Spinal cord (tissue), 10 donors: ENCODE data around the gene RLIM. TPM values are rescaled to one million over a fixed set of nuclear protein-coding genes. Genes with fewer than 3 reads are reported as not detected.

Source experiments
- DNase-seq, 6 donors: peaks; one replicate each; pipeline versions ENCODE4 v3.0.0 to v3.0.0-alpha.2; 2013 to 2015; ENCODE audit warnings: low spot score in 6 of 6, low read depth in 4 of 6
- H3K27ac ChIP-seq: one replicate; pipeline ENCODE4 v1.5.1; 2013; ENCODE audit warnings: low read depth, low read length, control low read depth
- H3K27me3 ChIP-seq: one replicate; pipeline ENCODE4 v1.6.1; 2013; ENCODE audit warnings: low read length; ENCODE audit not compliant: control insufficient read depth, insufficient read depth
- H3K36me3 ChIP-seq: one replicate; pipeline ENCODE4 v1.6.1; 2013; ENCODE audit warnings: low read length; ENCODE audit not compliant: control insufficient read depth, insufficient read depth
- H3K4me1 ChIP-seq: one replicate; pipeline ENCODE4 v1.6.1; 2013; ENCODE audit warnings: low read length; ENCODE audit not compliant: control insufficient read depth, insufficient read depth
- H3K4me3 ChIP-seq: one replicate; pipeline ENCODE4 v1.5.1; 2013; ENCODE audit warnings: low read depth, low read length, control low read depth
- H3K9me3 ChIP-seq: one replicate; pipeline ENCODE4 v1.6.1; 2013; ENCODE audit warnings: low read length; ENCODE audit not compliant: control insufficient read depth, insufficient read depth
- WGBS: methylation state at CpG from one replicate; pipeline ENCODE4 v1.1.5; 2013; ENCODE audit warnings: missing lambda C conversion rate; ENCODE audit not compliant: insufficient coverage; 5-methylcytosine and 5-hydroxymethylcytosine counted together
- polyA plus RNA-seq, 2 donors: library from polyadenylated mRNA; unstranded; fragments of 120-200 nt; gene quantifications; one replicate each; pipeline ENCODE4 v1.2.1, GENCODE V29; 2013; ENCODE audit not compliant: insufficient read length in 2 of 2
- total RNA-seq, 2 donors: library from RNA; depleted of rRNA in 1 of 2; stranded (reverse); fragments of 120-200 nt in 1 of 2; fragments of >200 nt in 1 of 2; gene quantifications; one replicate each; pipeline versions ENCODE4 v1.2.3 to v1.2.4, GENCODE V29; 2013 to 2014
- donor health status: healthy.

RLIM gene
- total and polyA plus RNA-seq, 4 donors, result 24.3 to 94.9 (median 42.2) TPM

DNA sequence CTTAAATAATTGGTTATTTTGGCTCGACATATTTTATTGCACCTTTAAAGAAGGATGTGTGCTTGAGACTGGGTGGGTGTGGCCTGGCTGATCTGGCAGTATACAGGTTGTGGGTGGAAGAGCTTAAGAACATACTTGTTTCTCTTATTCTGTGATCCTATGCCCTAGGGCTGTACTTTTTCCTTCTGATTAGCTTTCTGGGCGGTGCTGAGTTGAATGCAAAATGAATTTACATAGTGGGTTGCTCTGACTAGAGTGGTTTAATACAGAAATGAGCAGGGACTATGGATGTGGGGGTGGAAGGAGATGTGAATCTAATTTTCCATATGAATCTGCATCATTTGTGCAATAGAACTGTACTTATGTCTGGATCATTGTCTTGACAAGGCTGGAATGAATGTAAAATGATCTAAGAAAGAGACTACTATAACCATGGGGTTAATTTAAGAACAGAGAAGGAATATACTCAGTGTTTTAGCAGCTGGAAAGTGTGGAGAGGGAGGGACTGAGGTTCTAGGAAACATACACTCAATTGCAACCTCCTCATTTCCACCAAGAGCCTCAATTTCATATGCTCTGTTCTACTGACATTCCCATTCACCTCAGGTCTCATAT is 73.7 kb downstream of the RLIM start:
- no peak overlapping the region for H3K27ac ChIP-seq
- H3K9me3 ChIP-seq, result no peaks in the 10 kb centered on the region
- no peak overlapping the region for H3K4me3 ChIP-seq
- 20% methylated on average over 1 of the region's 2 CpGs for WGBS
- peaks cover 18% of the 10 kb centered on the region for H3K4me1 ChIP-seq
- DNase-seq, result no peak
- H3K27me3 ChIP-seq, result peaks cover 8% of the 10 kb centered on the region
- H3K36me3 ChIP-seq, result no peaks in the 10 kb centered on the region

DNA sequence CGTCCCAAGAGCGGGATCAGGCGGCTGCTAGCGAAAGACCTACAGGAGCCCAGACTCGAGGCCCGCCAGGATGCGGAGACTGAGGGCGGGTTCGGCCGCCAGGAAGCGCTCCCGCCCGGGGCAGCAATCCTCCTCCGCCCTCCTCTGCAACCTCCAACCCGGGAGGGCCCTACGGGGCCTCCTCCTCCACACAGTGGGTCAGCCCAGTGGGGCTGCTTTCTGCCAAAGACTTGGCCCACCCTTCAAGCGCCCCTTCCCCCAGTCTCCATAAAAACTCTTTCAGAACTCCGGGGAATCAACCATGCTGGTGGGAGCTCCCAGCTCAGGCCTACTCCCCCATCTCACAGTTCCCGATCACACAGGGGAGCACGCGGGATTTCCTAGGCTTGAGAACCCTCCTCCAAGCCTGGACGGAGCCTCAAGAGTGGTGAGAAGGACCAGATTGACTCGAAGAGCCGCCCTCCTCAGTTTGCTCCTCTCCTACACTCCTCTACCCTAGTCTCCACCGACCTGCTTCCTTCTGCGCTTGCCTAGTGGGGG is 77.5 kb downstream of the RLIM start:
- WGBS, result 27% methylated on average over 21 of the region's 26 CpGs
- Histone ChIP-seq H3K27ac (peak overlapping the region; percentile 95), H3K4me1 (peaks cover 25% of the 10 kb centered on the region), H3K36me3 (no peaks in the 10 kb centered on the region), H3K4me3 (peak overlapping the region; percentile 55), H3K27me3 (peaks cover 7% of the 10 kb centered on the region), H3K9me3 (no peaks in the 10 kb centered on the region)
- DNase-seq, result peak in 4 of 6 donors; percentile 7 to 62 (median 16)

DNA sequence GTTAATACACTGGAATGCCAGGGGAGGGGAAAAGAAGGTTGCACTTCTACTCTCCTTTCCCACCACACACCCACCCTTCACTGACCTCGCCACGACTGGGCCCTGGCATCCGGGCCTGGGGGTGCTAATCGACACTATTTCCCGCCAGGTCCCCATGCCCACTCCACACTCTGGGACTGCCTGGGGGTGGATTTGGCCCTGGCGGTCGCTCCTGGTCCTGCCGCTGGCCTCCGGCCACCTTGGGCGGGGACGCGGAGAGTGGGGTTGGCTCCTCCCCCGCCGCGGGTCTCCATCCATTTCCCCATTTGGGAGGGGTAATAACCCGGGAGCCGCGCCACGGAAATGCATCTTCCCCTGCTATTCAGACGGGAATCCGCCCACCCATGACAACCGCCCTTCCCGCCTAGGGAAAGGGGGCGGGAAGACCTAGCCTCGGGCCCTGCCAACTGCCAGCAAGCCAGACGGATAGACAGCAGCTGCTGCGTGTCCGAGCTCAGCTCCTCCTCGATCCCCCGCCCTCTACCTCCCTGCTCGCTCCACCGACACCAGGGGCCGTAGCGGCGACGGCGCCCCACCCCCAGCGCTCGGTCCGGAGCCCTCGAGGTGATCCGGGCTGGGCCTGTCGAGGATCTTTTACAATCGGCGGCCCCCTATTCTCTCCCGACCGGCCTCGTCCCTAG is 78.1 kb downstream of the RLIM start:
- Histone ChIP-seq H3K4me1 (peaks cover 25% of the 10 kb centered on the region), H3K36me3 (peaks cover 3% of the 10 kb centered on the region), H3K4me3 (peak overlapping the region; percentile 55), H3K9me3 (no peaks in the 10 kb centered on the region), H3K27ac (peak overlapping the region; percentile 95), H3K27me3 (peaks cover 7% of the 10 kb centered on the region)
- DNase-seq, result peak; percentile 43 to 92 (median 58)
- WGBS, result 21% methylated on average over 38 of the region's 48 CpGs

DNA sequence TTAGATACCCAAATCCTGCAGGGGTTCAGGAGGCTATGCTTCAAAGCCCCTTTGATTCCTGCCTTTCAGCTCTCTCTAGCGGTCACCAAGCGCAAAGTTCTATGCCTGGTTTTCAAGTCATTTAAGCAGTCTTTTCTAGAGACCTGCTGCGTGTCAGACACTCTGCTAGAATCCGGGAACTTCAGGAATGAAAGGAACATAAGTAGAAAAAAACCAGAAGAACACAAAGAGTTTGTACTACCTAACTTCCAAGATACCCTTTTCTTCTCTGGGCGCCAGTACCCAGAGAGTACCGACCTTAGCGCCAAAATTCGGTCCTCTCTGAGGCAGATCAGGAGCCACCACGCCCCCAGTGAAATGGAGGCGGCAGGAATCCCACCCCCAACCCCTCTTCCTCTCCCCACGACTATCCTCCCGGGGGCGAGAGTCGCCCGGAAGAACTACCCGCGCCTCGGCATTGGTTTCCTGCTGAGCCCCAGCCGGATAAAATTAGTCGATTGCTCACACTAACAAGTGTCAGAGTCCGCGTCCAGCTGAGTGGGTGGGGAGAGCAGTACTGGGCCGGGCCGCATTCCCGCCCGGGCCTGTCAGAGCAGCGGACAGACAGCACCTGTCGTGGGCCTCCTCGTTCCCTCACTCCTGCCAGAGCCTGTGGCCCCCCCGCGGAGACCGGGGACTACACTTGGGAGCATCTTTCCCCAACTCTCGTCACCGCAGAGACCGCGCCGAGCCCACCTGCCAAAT is 78.8 kb downstream of the RLIM start:
- Histone ChIP-seq H3K9me3 (no peaks in the 10 kb centered on the region), H3K4me3 (peak overlapping the region; percentile 55), H3K36me3 (peaks cover 5% of the 10 kb centered on the region), H3K27me3 (peaks cover 7% of the 10 kb centered on the region), H3K27ac (peak overlapping the region; percentile 95), H3K4me1 (peaks cover 25% of the 10 kb centered on the region)
- peak in 5 of 6 donors; percentile 35 to 90 (median 57) for DNase-seq
- 25% methylated on average over 26 of the region's 37 CpGs for WGBS

Other genes with a start within 250 kb of the RLIM start
- gene SLC16A2, start 193.1 kb downstream of the RLIM start, total RNA-seq, result 10 to 100 TPM; 21.0 to 35.3 TPM
- 10 to 100 TPM; 53.3 to 57.7 TPM for gene SLC16A2, start 193.1 kb downstream of the RLIM start, polyA plus RNA-seq